HepG2 (cell line): ENCODE results near the gene CHD2. TPM values are rescaled to one million over a fixed set of nuclear protein-coding genes. Genes with fewer than 3 reads are reported as not detected.

Experiments
- ATAC-seq: fragments of 200-7000 bp; cut with Tn5 transposase; 3 replicates; pipeline ENCODE4 v1.9.1; 2020; ENCODE audit warnings: mild to moderate bottlenecking, moderate library complexity
- BruUV-seq: library from RNA; stranded (reverse); fragments of 400-500 nt; replicated peaks from 2 replicates; lab custom pipeline; 2021; lab: Mats Ljungman, UMichigan
- CTCF ChIA-PET: fragments of 300-600 bp; formaldehyde crosslinking; extraction: SDS; loops from one replicate; lab custom pipeline; 2021; ENCODE audit warnings: low total read pairs, inconsistent platforms, low intra/inter-chr PET ratio; lab: Yijun Ruan, JAX
- POLR2A ChIA-PET: fragments of 350-600 bp; sonication (Branson Sonifier 250); formaldehyde crosslinking; loops from one replicate; lab custom pipeline; 2020; ENCODE audit warnings: antibody characterized with exemption, inconsistent platforms; lab: Yijun Ruan, JAX
- DNase-seq: peaks from one replicate; pipeline ENCODE4 v3.0.0-alpha.2; 2015; ENCODE audit warnings: low spot score
- FAIRE-seq: peaks from 3 replicates; lab custom pipeline; 2011; peaks lifted over from hg19 to GRCh38; lab: Jason Lieb, UNC
- H2AFZ ChIP-seq: one replicate; pipeline ENCODE4 v1.6.1; 2011; ENCODE audit warnings: low read length, inconsistent platforms
- H3K27ac ChIP-seq: fragments of 300-600 bp; 3 replicates; pipeline ENCODE4 v1.8.0; 2011; ENCODE audit warnings: mixed run types, mild to moderate bottlenecking, mixed read lengths, low read length, inconsistent platforms; ENCODE audit not compliant: insufficient read depth; ENCODE audit errors: extremely low read length
- H3K27me3 ChIP-seq, 2 experiments: fragments of 200-600 bp in 1 of 2; 2 replicates in 1 of 2; 3 replicates in 1 of 2; pipeline versions ENCODE4 v1.6.0 to v1.8.0; 2011; ENCODE audit warnings: low read length in 2 of 2, mild to moderate bottlenecking in 2 of 2, moderate library complexity in 2 of 2, inconsistent platforms in 1 of 2; ENCODE audit not compliant: insufficient read depth in 2 of 2, control insufficient read depth in 1 of 2
- H3K36me3 ChIP-seq, 2 experiments: fragments of 200-600 bp in 1 of 2; replicated peaks in 1 of 2; 2 replicates in 1 of 2; 3 replicates in 1 of 2; pipeline versions ENCODE4 v1.5.1 to v1.8.0; 2011; ENCODE audit warnings: low read length in 2 of 2, inconsistent platforms in 1 of 2; ENCODE audit not compliant: insufficient read depth in 2 of 2, control insufficient read depth in 1 of 2
- H3K4me1 ChIP-seq: 2 replicates; pipeline ENCODE4 v1.5.1; 2012; ENCODE audit warnings: low read length, inconsistent platforms; ENCODE audit not compliant: insufficient read depth
- H3K4me2 ChIP-seq: 2 replicates; pipeline ENCODE4 v1.6.0; 2011; ENCODE audit warnings: low read depth, low read length, inconsistent platforms
- H3K4me3 ChIP-seq, 3 experiments: fragments of 200-600 bp in 1 of 3; sonication (generic), shearing (Covaris generic) in 1 of 3; replicated peaks in 1 of 3; 2 replicates each; pipeline ENCODE4 v1.5.1; 2011 to 2016; ENCODE audit warnings: low read length in 3 of 3, inconsistent platforms in 2 of 3, low read depth in 2 of 3, mild to moderate bottlenecking in 2 of 3, control low read depth in 1 of 3, mixed read lengths in 1 of 3; ENCODE audit not compliant: insufficient read depth in 1 of 3
- H3K79me2 ChIP-seq: one replicate; pipeline ENCODE4 v1.6.1; 2011; ENCODE audit warnings: low read length, inconsistent platforms; ENCODE audit not compliant: insufficient read depth
- H3K9ac ChIP-seq: 2 replicates; pipeline ENCODE4 v1.6.0; 2011; ENCODE audit warnings: mild to moderate bottlenecking, low read depth, low read length, inconsistent platforms; ENCODE audit not compliant: insufficient read depth
- H3K9me3 ChIP-seq: 2 replicates; pipeline ENCODE4 v1.5.1; 2012; ENCODE audit warnings: mild to moderate bottlenecking, low read length
- H4K20me1 ChIP-seq: 2 replicates; pipeline ENCODE4 v1.6.0; 2011; ENCODE audit warnings: inconsistent platforms, mild to moderate bottlenecking, low read length, moderate library complexity; ENCODE audit not compliant: insufficient read depth
- BORCS8-MEF2B ChIP-seq: sonication (generic); formaldehyde crosslinking; IDR thresholded peaks from 2 replicates; pipeline ENCODE4 v1.8.0; 2022; ENCODE audit warnings: mild to moderate bottlenecking, missing genetic modification reagents
- EHMT2 ChIP-seq: fragments of 200-600 bp; sonication (generic); IDR thresholded peaks from 2 replicates; pipeline ENCODE4 v1.7.0; 2017; ENCODE audit warnings: antibody characterized with exemption, low read depth, low read length, borderline replicate concordance
- ETV5 ChIP-seq: IDR thresholded peaks from 2 replicates; pipeline ENCODE4 v1.6.1; 2018; ENCODE audit warnings: missing biosample characterization, missing genetic modification reagents, inconsistent platforms, borderline replicate concordance
- HDAC6 ChIP-seq: fragments of 200-600 bp; sonication (generic); IDR thresholded peaks from 2 replicates; pipeline ENCODE4 v1.7.0; 2017; ENCODE audit warnings: mild to moderate bottlenecking, antibody characterized with exemption, low read length, low read depth
- HOXA9 ChIP-seq: sonication (generic); formaldehyde crosslinking; IDR thresholded peaks from 2 replicates; pipeline ENCODE4 v1.8.1; 2022; ENCODE audit warnings: missing genetic modification reagents, mild to moderate bottlenecking, moderate library complexity, borderline replicate concordance
- NR1H2 ChIP-seq: sonication (generic); formaldehyde crosslinking; IDR thresholded peaks from 2 replicates; pipeline ENCODE4 v1.8.1; 2022; ENCODE audit warnings: low read depth, missing genetic modification reagents, borderline replicate concordance
- RXRB ChIP-seq: IDR thresholded peaks from 2 replicates; pipeline ENCODE4 v1.6.1; 2016; ENCODE audit warnings: borderline replicate concordance, missing genetic modification reagents, missing compliant biosample characterization
- SIX4 ChIP-seq: sonication (generic); formaldehyde crosslinking; IDR thresholded peaks from 2 replicates; pipeline ENCODE4 v1.4.0; 2020; ENCODE audit warnings: missing genetic modification reagents
- ZFAT ChIP-seq: sonication (generic); formaldehyde crosslinking; conservative IDR thresholded peaks from 2 replicates; pipeline ENCODE4 v1.8.1; 2023; ENCODE audit warnings: missing genetic modification reagents, inconsistent platforms
- ZKSCAN8 ChIP-seq: IDR thresholded peaks from 2 replicates; pipeline ENCODE4 v1.6.1; 2016; ENCODE audit warnings: borderline replicate concordance, missing genetic modification reagents, missing compliant biosample characterization
- ZNF501 ChIP-seq: sonication (generic); formaldehyde crosslinking; IDR thresholded peaks from 2 replicates; pipeline ENCODE4 v1.5.1; 2020; ENCODE audit warnings: mild to moderate bottlenecking, moderate library complexity, missing genetic modification reagents
- ZNF761 ChIP-seq: sonication (generic); formaldehyde crosslinking; conservative IDR thresholded peaks from 2 replicates; pipeline ENCODE4 v1.4.0; 2020; ENCODE audit warnings: mild to moderate bottlenecking, missing genetic modification reagents
- ZZZ3 ChIP-seq: sonication (generic); formaldehyde crosslinking; IDR thresholded peaks from 2 replicates; pipeline ENCODE4 v1.4.0; 2020; ENCODE audit warnings: missing genetic modification reagents, mild to moderate bottlenecking, borderline replicate concordance
- WGBS: methylation state at CpG from one replicate; pipeline ENCODE4 v1.1.6; 2017; ENCODE audit warnings: low lambda C conversion rate; 5-methylcytosine and 5-hydroxymethylcytosine counted together
- in situ Hi-C: cut with HindIII; loops from 2 replicates; pipeline ENCODE4 v1.10.0; 2017; ENCODE audit warnings: low pct_unique_long_range_greater_than_20kb; ENCODE audit not compliant: extremely low pct_ligation_motif_present
- intact Hi-C: fragments of 100-400 bp; cut with micrococcal nuclease; formaldehyde crosslinking; loops from one replicate; pipeline ENCODE4 v1.10.0; 2022; ENCODE audit not compliant: unreplicated experiment
- polyA plus RNA-seq, 8 experiments: library from polyadenylated mRNA; depleted of rRNA in 3 of 8; stranded (reverse) in 7 of 8; unstranded in 1 of 8; fragments of >200 nt; fragmentation: Illumina TruSeq in 4 of 8; extraction: Trizol in 4 of 8; gene quantifications; 2 replicates each; pipeline versions ENCODE4 v1.2.1 to v1.2.3, GENCODE V29; 2011 to 2016; ENCODE audit warnings: low read depth in 4 of 8, missing spikeins in 1 of 8, mixed read lengths in 1 of 8; ENCODE audit not compliant: insufficient read depth in 1 of 8
- total RNA-seq, 5 experiments: library from RNA; depleted of rRNA; stranded (reverse); fragments of >200 nt; fragmentation: Illumina TruSeq; extraction: Trizol; gene quantifications; 2 replicates each; pipeline ENCODE4 v1.2.3, GENCODE V29; 2016; ENCODE audit warnings: low read depth in 1 of 5
- TF ChIP-seq, protein P1 (sequence below): sonication (generic); formaldehyde crosslinking; IDR thresholded peaks from 2 replicates; pipeline ENCODE4 v1.4.0; 2020; ENCODE audit warnings: missing genetic modification reagents, low read depth, mild to moderate bottlenecking, borderline replicate concordance
- TF ChIP-seq, protein P2 (sequence below): sonication (generic); formaldehyde crosslinking; IDR thresholded peaks from 2 replicates; pipeline ENCODE4 v1.9.0; 2021; ENCODE audit warnings: missing genetic modification reagents, borderline replicate concordance
- TF ChIP-seq, protein P3 (sequence below): IDR thresholded peaks from 2 replicates; pipeline ENCODE4 v1.6.1; 2016; ENCODE audit warnings: control low read depth
- TF ChIP-seq, protein P4 (sequence below): sonication (generic); formaldehyde crosslinking; IDR thresholded peaks from 2 replicates; pipeline ENCODE4 v1.5.1; 2020; ENCODE audit warnings: missing genetic modification reagents, mild to moderate bottlenecking, borderline replicate concordance
- TF ChIP-seq, protein P5 (sequence below): sonication (generic); formaldehyde crosslinking; conservative IDR thresholded peaks from 2 replicates; pipeline ENCODE4 v1.4.0; 2020; ENCODE audit warnings: missing genetic modification reagents

CHD2 gene
- total and polyA plus RNA-seq, 2 of the 13 experiments (the other 11 are each of a cell fraction or from before 2014, with no cell fraction given) = 54.0 to 54.1 TPM

DNA sequence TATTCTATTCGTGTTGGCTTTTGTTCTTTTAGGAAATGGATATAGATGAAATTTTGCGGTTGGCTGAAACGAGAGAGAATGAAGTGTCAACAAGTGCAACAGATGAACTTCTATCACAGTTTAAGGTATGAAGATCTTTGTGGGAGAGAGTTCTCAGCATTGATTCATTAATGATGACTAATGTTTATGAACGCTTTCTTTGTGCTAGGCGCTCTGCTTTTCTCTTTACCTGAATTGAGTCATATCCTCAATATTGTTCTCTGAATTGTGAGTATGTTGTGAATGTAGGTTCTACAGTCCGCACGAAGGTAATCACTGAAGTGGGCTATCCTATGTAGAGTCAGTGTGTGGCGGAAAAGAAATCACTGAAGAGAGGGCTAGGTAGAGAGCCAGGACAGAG is 81.2 kb downstream of the CHD2 start:
- ChIA-PET CTCF (no interaction called here), POLR2A (no interaction called here)
- WGBS = 90% methylated on average over 8 of the region's 8 CpGs
- ATAC-seq (peak; percentile 19; the same call in 1 of the 3 replicates), FAIRE-seq (no peak), DNase-seq (no peak)
- H3K4me2 ChIP-seq = no peak overlapping the region
- intact Hi-C loops (no loop called here), in situ Hi-C loops (no loop called here)
- TF ChIP-seq ZZZ3 (CRISPR knock-in tag) (no peak), HOXA9 (CRISPR knock-in tag) (no peak), RXRB (no peak), HDAC6 (no peak), ETV5 (CRISPR knock-in tag) (no peak), NR1H2 (CRISPR knock-in tag) (no peak), ZNF501 (CRISPR knock-in tag) (no peak), EHMT2 (no peak), ZNF761 (no peak), BORCS8-MEF2B (CRISPR knock-in tag) (no peak), SIX4 (CRISPR knock-in tag) (no peak), ZKSCAN8 (CRISPR knock-in tag) (no peak), ZFAT (CRISPR knock-in tag) (no peak)
- TF ChIP-seq, protein P1, sequence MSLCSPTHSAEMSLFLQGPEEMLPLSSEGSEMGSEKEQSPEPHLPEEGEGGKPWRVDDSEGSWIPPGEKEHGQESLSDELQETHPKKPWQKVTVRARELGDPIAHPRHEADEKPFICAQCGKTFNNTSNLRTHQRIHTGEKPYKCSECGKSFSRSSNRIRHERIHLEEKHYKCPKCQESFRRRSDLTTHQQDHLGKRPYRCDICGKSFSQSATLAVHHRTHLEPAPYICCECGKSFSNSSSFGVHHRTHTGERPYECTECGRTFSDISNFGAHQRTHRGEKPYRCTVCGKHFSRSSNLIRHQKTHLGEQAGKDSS = no peak
- TF ChIP-seq, protein P2, sequence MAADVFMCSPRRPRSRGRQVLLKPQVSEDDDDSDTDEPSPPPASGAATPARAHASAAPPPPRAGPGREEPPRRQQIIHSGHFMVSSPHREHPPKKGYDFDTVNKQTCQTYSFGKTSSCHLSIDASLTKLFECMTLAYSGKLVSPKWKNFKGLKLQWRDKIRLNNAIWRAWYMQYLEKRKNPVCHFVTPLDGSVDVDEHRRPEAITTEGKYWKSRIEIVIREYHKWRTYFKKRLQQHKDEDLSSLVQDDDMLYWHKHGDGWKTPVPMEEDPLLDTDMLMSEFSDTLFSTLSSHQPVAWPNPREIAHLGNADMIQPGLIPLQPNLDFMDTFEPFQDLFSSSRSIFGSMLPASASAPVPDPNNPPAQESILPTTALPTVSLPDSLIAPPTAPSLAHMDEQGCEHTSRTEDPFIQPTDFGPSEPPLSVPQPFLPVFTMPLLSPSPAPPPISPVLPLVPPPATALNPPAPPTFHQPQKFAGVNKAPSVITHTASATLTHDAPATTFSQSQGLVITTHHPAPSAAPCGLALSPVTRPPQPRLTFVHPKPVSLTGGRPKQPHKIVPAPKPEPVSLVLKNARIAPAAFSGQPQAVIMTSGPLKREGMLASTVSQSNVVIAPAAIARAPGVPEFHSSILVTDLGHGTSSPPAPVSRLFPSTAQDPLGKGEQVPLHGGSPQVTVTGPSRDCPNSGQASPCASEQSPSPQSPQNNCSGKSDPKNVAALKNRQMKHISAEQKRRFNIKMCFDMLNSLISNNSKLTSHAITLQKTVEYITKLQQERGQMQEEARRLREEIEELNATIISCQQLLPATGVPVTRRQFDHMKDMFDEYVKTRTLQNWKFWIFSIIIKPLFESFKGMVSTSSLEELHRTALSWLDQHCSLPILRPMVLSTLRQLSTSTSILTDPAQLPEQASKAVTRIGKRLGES = no peak
- TF ChIP-seq, protein P3, sequence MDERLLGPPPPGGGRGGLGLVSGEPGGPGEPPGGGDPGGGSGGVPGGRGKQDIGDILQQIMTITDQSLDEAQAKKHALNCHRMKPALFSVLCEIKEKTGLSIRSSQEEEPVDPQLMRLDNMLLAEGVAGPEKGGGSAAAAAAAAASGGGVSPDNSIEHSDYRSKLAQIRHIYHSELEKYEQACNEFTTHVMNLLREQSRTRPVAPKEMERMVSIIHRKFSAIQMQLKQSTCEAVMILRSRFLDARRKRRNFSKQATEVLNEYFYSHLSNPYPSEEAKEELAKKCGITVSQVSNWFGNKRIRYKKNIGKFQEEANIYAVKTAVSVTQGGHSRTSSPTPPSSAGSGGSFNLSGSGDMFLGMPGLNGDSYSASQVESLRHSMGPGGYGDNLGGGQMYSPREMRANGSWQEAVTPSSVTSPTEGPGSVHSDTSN (CRISPR knock-in tag) = no peak
- TF ChIP-seq, protein P4, sequence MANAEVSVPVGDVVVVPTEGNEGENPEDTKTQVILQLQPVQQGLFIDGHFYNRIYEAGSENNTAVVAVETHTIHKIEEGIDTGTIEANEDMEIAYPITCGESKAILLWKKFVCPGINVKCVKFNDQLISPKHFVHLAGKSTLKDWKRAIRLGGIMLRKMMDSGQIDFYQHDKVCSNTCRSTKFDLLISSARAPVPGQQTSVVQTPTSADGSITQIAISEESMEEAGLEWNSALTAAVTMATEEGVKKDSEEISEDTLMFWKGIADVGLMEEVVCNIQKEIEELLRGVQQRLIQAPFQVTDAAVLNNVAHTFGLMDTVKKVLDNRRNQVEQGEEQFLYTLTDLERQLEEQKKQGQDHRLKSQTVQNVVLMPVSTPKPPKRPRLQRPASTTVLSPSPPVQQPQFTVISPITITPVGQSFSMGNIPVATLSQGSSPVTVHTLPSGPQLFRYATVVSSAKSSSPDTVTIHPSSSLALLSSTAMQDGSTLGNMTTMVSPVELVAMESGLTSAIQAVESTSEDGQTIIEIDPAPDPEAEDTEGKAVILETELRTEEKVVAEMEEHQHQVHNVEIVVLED = no peak
- TF ChIP-seq, protein P5, sequence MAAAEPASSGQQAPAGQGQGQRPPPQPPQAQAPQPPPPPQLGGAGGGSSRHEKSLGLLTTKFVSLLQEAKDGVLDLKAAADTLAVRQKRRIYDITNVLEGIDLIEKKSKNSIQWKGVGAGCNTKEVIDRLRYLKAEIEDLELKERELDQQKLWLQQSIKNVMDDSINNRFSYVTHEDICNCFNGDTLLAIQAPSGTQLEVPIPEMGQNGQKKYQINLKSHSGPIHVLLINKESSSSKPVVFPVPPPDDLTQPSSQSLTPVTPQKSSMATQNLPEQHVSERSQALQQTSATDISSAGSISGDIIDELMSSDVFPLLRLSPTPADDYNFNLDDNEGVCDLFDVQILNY (CRISPR knock-in tag) = no peak
- H3K4me3 ChIP-seq = no peak overlapping the region
- BruUV-seq = no TSS peak
- H3K27me3 ChIP-seq = no peaks in the 10 kb centered on the region
- no peaks in the 10 kb centered on the region for H3K4me1 ChIP-seq
- no peaks in the 10 kb centered on the region for H3K79me2 ChIP-seq
- H3K9ac ChIP-seq = no peak overlapping the region
- H3K9me3 ChIP-seq = no peaks in the 10 kb centered on the region
- H4K20me1 ChIP-seq = 0 out of 2 replicates have a peak, but pooled peaks cover 4% of the 10 kb centered on the region
- peaks cover 42 to 85% of the 10 kb centered on the region in 2 experiments for H3K36me3 ChIP-seq
- H3K27ac ChIP-seq = no peak overlapping the region
- H2AFZ ChIP-seq = no peak overlapping the region
